Measurements from ENCODE around the gene MADD.

DNA sequence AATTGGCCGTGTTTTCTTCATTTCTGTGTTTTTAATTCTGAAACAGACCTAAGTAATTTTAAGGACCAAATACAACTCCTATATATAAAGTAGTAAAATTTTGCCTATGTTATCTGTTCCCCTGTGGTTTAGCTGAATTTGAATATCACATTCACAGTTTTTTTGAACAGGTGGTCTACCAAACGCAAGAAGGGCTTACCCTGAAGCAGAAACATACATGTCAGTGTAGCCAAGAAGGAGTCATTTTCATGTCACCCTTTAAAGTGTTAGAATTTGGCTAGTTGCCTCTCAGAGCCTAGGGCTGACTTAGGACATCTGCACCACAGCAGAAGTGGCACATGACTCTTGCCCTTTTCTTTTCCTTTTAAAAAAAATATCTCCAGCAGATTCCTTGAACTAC is 48.2 kb downstream of the MADD start:
- no peak for TF ChIP-seq POLR2A (IDR thresholded peaks at IDR 0.05)
- TF ChIP-seq, protein P1, sequence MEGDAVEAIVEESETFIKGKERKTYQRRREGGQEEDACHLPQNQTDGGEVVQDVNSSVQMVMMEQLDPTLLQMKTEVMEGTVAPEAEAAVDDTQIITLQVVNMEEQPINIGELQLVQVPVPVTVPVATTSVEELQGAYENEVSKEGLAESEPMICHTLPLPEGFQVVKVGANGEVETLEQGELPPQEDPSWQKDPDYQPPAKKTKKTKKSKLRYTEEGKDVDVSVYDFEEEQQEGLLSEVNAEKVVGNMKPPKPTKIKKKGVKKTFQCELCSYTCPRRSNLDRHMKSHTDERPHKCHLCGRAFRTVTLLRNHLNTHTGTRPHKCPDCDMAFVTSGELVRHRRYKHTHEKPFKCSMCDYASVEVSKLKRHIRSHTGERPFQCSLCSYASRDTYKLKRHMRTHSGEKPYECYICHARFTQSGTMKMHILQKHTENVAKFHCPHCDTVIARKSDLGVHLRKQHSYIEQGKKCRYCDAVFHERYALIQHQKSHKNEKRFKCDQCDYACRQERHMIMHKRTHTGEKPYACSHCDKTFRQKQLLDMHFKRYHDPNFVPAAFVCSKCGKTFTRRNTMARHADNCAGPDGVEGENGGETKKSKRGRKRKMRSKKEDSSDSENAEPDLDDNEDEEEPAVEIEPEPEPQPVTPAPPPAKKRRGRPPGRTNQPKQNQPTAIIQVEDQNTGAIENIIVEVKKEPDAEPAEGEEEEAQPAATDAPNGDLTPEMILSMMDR (IDR thresholded peaks at IDR 0.05): no peak
